Embryonic facial prominence (tissue), 1 donor: ENCODE results near the gene SLC25A6.
"Not testable (repeated sequence)": the region's sequence is repeated elsewhere in the genome, so short reads cannot be mapped to it uniquely, and the experiment has no call there.

Experiments
- DNase-seq: peaks from one replicate; pipeline ENCODE4 v3.0.0-alpha.2; 2016; ENCODE audit errors: extremely low spot score

Gene SLC25A6

DNA sequence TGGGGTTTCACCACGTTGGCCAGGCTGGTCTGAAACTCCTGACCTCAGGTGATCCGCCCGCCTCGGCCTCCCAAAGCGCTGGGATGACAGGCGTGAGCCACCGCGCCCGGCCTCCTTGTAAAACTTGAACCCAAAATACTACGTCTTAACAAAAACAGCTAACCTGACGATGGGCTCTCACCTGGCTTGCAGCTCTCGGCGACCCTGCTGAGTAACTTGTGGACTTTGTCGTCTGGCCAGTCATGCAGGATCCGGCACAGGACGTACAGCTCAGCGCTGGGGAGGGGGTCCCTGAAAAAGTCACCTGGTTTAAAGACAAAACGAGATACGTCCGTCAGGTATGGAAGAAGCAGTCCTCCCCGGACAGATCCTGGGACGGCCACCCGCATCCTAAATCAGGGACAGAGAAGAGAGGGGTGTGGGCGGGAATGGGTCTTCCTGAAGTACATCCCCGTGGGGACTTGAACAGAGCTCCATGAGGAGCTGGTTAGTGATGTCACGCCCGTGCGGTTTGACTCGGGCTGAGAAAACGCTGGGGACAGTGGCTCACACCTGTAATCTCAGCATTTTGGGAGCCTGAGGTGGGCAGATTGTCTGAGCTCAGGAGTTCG, 20.7 kb upstream of the SLC25A6 start:
- no peak for DNase-seq

GRCh38 chrX:1411326-1411725, 19.4 kb upstream of the SLC25A6 start:
- DNase-seq: no peak

DNA sequence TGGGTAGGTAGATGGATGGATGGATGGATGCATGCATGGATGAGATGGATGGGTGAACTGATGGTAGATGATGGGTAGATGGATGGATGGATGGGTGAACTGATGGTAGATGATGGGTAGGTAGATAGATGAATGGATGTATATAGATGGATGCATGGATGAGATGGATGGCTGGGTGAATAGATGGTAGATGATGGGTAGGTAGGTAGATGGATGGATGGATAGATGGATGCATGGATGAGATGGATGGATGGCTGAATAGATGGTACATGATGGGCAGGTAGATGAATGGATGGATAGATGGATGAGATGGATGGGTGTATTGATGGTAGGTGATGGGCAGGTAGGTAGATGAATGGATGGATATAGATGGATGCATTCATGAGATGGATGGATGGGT, 15.1 kb upstream of the SLC25A6 start:
- no peak for DNase-seq

DNA sequence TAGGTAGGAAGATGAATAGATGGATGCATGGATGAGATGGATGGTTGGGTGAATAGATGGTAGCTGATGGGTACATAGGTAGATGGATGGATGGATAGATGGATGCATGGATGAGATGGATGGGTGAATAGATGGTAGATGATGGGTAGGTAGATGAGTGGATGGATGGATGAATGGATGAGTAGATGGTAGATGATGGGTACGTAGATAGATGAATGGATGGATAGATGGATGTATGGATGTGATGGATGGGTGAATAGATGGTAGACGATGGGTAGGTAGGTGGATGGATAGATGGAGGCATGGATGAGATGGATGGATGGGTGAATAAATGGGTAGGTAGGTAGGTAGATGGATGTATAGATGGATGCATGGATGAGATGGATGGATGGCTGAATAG, 13.9 kb upstream of the SLC25A6 start:
- not testable (repeated sequence) for DNase-seq

DNA sequence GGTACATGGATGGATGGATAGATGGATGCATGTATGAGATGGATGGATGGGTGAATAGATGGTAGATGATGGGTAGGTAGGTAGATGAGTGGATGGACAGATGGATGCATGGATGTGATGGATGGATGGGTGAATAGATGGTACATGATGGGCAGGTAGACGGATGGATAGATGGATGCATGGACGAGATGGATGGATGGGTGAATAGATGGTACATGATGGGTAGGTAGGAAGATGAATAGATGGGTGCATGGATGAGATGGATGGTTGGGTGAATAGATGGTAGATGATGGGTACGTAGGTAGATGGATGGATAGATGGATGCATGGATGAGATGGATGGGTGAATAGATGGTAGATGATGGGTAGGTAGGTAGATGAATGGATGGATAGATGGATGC, 12.0 kb upstream of the SLC25A6 start:
- DNase-seq: not testable (repeated sequence)

DNA sequence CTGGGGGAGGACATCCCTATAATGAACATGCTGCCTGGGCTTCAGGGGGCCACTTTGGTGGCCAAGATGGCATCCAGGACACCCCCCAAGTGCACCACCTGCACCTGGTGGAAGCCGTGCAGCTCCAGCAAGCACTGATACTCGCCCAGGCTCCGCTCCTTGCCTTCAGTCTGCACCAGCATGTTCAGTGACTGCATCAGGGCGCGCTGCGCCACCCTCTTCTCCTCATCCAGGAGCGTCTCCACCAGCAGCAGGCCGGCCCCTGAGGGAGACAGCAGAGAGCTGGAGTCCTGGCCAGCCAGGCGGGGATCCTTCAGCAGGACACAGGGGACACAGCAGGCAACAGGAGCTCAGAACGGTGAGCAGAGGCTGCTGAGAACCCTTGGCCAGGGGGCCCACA, 11.3 kb upstream of the SLC25A6 start:
- no peak for DNase-seq

DNA sequence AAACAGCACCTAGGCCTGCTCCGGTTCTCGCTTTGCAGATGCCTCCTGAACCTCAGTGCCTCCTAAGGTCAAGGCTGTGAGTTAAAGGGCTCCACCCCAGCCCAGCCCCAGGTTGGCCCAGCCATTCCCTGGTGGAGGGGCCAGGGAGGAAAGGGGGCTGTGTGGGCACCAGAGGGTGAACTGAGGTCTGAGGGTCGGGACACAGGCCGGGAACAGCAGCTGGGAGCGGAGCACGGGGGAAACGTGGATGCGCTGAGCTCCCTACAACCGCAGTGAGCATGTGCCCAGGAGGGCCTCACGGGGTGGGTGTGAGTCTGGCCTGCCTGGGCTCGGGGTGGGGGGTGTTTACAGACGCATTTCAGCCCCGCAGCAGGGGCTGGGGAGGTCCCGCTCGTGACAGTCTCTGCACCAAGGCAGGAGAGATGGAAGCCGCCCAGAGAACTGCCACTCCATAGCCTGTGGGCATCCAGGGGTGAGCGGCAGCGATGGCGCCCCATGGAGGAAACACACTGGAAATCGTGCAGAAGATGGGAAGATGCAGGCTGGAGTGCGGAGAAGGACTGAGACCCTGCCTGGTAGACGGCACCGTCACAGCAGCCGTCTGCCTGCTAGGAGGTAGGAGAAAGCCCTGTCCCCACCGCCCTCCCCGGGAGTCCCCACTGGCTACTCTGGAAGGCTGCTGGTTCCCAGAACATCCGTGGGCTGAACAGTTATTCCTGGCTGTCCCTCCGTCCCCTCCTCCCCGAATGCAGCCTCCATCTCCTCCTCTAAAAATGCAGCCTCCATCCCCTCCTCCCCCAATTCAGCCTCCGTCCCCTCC, 9.9 kb upstream of the SLC25A6 start:
- no peak for DNase-seq

DNA sequence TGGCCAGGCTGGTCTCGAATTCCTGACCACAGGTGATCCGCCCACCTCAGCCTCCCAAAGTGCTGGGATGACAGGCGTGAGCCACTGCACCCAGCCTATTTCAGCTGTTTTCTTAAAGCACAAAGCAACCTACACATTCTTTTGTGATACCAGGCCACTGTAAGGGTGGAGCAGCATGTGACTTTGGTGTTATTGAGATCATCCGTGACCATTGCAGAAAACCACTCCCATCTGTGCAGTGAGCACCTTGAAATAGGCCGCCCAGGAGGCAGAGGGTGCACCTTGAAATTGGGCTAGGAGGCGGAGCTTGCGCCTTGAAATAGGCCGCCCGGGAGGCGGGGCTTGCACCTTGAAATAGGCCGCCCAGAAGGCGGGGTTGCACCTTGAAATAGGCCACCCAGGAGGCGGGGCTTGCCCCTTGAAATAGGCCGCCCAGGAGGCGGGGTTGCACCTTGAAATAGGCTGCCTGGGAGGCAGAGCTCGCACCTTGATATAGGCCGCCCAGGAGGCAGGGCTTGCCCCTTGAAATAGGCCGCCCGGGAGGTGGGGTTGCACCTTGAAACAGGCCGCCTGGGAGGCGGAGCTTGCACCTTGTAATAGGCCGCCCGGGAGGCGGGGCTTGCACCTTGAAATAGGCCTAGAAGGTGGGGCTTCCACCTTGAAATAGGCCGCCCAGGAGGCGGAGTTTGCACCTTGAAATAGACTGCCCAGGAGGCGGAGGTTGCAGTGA, 9.0 kb upstream of the SLC25A6 start:
- no peak for DNase-seq

GRCh38 chrX:1400049-1400448, 8.1 kb upstream of the SLC25A6 start:
- no peak for DNase-seq

DNA sequence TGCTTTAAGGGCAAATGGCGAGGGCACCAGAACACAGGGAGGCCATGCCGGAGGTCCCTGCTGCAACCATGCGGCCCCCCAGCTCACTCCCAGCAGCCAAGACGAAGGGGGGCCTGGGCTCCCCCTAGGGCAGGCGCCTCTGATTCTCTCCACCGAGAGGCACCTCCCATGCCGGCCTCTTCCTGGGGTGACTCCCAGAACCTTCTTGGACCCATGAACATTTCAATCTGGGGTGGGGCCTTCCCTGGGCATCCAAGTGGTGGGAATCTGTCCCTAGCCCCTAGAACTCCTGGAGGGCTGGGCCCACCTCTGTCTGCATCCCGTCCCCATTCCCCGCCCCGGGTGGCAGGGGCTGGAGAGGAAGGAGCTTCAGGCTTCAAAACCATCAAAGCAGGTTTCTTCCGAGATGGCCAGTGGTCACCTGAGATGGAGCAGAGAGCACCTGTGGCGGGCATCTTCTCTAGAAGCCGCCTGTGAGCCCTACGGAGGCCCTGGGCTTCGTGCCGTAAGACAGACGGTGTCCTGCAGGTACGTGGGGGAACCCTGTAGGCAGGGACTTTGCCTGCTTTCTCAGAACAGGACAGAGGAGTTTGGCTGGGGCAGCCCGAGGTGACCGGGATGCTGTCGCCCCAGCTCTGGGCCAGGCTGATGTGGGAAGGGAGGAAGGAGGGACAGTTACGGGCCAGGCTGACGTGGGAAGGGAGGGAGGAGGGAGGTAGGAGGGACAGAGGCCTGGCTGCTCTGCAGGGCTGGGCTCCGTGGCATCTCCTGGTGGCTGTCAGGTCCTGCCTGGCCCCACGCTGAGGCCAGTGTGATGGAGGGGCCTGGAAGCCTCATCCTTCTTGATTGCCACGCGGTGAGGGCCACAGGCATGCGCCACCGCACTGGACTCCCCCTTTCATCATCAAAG, 6.8 kb upstream of the SLC25A6 start:
- no peak for DNase-seq

DNA sequence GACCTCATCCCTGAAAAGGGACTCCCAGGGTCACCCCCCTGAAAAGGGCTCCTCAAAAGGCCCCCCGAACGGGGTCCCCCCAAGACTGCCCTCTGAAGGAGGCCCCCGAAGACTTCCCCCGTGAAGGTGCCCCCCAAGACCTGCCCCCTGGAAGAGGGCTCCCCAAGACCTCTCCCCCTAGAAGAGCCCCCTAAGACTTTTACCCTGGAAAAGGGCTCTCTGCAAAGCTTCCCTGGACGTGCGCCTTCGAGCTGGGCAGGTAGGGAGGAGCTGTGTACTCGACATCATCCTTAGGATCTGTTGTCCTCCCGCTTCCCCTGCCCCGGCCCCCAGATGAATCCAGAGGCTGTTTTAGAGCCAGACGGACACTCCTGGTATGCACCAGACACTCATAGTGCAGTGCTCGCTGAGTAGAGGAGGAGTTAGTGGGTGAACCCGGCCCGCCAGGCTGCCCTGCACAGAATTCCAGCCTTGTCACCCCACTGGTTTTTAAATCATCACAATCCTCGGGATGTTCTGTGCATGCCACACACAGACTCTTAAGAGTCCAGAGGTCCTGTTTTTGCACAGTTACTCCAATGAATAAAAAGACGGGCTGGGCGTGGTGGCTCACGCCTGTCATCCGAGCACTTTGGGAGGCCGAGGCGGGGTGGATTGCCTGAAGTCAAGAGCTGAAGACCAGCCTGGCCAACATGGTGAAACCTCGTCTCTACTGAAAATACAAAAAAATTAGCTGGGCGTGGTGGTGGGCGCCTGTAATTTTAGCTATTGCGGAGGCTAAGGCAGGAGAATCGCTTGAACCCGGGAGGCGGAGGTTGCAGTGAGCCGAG, 5.7 kb upstream of the SLC25A6 start:
- no peak for DNase-seq

DNA sequence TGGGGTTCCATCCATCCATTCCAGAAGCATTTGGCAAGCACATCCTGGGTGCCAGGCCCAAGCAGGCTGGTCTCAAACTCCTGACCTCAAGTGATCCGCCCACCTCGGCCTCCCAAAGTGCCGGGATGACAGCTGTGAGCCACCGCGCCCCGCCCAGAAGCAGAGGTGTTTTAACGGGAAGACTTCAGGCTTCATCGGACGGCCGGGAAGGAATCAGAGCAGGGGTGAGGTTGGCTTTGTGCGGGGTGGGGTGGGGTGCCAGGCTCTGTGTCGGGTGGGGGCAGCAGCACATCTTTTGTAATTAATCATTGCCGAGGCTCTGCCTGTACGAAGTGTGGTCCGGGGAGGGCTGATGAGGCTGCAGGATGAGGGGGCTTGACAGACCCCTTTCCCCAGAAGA, 5.1 kb upstream of the SLC25A6 start:
- no peak for DNase-seq

DNA sequence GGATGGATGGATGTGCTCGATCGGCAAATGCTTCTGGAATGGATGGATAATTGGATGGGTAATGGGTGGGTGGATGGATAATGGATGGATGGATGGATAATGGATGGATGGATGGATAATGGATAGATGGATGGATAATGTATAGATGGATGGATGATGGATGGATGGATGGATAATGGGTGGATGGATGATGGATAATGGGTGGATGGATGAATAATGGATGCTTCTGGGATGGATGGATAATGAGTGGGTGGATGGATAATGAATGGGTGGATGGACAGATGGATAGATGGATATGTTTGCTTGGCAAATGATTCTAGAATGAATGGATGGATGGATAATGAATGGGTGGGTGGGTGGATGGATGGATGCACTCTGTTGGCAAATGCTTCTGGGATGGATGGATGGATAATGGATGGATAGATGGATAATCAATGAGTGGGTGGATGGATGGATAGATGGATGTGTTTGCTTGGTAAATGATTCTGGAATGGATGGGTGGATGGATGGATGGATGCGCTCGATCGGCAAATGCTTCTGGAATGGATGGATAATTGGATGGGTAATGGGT, 3.8 kb upstream of the SLC25A6 start:
- no peak for DNase-seq

- DNase-seq: no peak
Observed at GRCh38 chrX:1394731-1395501, 3.0 kb upstream of the SLC25A6 start.

DNA sequence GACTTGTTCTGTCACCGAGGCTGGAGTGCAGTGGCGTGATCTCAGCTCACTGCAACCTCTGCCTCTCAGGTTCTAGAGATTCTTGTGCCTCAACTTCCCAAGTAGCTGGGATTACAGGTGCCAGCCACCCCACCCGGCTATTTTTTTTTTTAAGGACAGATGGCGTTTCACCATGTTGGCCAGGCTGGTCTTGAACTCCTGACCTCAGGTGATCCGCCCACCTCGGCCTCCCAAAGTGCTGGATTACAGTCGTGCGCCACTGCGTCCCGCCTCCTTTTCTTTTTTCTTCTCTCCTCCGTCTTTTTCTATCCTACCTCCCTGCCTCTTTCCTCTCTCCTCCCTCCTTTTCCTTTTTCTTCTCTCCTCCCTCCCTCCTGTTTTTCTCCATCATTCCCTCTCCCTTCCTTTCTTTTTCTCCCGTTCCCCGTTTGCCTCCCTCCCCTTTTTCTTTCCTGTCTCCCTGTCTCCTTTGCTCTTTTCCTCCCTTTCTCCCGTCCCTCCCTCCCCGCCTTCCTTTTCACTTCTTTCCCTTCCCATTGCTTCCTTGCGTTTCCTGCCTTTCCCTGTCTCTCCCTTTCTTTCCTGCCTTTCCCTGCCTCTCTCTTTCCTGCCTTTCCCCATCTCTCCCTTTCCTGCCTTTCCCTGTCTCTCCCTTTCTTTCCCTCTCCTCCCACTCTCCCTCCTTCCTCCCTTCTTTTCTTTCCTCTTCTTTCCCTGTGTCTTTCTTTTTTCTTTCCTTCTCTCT, 2.1 kb upstream of the SLC25A6 start:
- no peak for DNase-seq

DNA sequence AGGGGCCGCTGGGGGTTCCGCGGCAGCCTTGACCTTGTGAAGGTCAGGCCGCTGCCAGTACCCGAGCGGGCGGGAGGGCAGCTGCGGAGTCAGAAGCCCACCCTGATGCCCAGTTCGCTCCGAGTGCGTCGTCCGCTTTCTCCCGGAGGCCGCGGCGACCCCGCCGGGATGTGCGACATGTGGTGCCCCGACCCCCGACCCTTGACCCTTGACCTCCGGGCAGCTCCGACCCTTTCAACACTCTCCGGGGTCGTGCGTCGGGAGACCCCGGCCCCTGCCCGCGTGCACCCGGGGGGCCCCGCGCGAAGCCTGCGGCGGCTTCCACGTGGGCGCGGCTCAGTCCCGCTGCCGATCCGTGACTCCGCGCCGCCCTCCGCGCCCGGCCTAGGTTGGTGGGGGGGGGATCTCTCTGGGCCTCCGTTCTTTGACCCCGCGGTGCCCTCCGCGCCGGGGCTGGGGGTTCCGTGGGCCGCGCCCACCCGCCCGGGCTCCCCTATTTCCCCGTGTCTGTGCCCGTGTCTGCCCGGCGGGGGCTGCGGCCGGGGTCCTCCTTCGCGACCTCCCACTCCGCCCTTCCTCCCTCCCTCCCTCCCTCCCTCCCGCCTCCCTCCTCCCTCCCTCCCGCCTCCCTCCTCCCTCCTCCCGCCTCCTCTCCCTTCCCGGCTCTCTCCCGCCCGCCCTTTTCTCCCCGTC, 609 bp upstream of the SLC25A6 start:
- peak; percentile 65 for DNase-seq

DNA sequence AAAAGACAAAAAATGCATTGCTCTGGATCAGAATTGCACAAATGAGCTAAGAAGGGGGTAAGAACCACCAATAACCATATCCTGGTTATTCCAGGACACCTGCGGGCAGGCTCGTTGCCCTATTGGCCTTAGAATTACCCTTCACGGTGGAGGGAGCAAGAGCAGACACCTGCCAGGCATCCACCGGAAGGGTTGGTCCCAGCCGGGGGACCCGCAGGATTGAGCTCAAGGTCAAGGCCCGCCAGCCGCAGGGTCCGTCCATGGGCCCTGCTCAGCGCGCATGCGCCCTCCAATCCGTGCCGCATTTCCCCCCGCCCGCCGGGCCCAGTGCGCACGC, 575 bp downstream of the SLC25A6 start:
- peak; percentile 79 for DNase-seq

DNA sequence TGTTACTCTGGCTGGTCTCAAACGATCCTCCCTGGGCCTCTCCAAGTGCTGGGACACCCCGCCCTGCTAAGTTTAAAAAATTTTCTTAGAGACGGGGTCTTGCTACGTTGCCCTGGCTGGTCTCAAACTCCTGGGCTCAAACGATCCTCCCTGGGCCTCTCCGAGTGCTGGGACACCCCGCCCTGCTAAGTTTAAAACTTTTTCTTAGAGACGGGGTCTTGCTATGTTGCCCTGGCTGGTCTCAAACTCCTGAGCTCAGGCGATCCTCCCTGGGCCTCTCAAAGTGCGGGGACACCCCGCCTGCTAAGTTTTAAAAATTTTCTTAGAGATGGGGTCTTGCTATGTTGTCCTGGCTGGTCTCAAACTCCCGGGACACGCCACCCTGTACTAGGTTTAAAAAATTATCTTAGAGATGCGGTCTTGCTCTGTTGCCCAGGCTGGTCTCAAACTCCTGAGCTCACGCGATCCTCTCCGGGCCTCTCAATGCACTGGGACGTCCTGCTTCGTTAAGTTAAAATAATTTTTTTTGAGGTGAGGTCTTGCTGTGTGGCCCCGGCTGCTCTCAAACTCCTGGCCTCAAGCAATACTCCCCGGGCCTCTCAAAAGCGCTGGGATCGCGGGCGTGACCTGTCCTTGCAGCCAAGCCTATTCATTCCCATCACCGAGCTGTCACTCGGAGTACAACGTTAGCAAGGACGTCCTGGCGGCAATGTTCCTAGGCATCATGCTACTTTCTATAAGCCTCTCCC, 1.1 kb downstream of the SLC25A6 start:
- DNase-seq: no peak
